VCaP (cell line): ENCODE results near the gene SNAPIN.

Source experiments
- H3K27ac ChIP-seq: fragments of 450-650 bp; 2 replicates; pipeline ENCODE4 v1.5.1; 2017
- CTCF ChIP-seq: fragments of 450-650 bp; conservative IDR thresholded peaks from 2 replicates; pipeline ENCODE4 v1.5.1; 2017; ENCODE audit warnings: mild to moderate bottlenecking, moderate library complexity

Gene SNAPIN

GRCh38 chr1:153616917-153617311, 41.6 kb upstream of the SNAPIN start:
- TF ChIP-seq CTCF, result no peak
- H3K27ac ChIP-seq, result no peak overlapping the region

- TF ChIP-seq CTCF, result peak; percentile 76
- no peak overlapping the region for H3K27ac ChIP-seq
These were observed 40.8 kb upstream of the SNAPIN start for GRCh38 chr1:153617663-153618062.

DNA sequence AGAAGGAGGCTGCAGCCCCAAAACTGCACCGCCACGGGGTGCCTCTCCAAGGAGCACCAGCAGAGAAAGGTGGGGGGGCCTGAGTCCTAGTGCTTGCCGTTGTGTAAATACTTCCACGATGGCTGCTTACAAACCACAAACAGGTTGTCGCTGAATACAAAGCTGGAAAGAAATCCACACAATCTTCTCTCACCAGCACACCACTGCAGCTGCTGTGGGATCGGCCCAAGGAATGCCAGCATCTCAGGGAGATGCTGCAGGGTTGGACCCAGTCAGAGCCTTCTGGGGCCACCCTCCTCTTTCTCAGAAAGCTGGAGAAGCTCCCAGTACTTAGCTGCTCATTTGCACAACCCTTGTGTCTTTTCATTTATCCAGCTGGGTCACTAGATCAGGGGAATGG, 39.3 kb upstream of the SNAPIN start:
- no peak overlapping the region for H3K27ac ChIP-seq
- no peak for TF ChIP-seq CTCF

DNA sequence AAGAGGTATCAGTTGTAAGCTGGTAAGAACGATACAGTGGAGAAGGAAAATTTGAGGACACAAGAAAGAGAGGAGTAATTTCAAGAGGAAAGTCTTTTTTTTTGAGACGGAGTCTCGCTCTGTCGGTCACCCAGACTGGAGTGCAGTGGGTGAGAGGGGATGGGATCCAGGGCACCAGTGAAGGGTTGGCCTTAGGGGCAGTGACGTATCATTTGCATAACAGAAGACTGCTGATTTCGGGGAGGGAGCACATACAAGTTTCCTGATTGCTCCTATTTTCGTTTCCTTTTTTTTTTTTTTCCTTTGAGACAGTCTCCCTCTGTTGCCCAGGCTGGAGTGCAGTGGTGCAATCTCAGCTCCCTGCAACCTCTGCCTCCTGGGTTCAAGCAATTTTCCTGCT, 35.4 kb upstream of the SNAPIN start:
- TF ChIP-seq CTCF, result no peak

DNA sequence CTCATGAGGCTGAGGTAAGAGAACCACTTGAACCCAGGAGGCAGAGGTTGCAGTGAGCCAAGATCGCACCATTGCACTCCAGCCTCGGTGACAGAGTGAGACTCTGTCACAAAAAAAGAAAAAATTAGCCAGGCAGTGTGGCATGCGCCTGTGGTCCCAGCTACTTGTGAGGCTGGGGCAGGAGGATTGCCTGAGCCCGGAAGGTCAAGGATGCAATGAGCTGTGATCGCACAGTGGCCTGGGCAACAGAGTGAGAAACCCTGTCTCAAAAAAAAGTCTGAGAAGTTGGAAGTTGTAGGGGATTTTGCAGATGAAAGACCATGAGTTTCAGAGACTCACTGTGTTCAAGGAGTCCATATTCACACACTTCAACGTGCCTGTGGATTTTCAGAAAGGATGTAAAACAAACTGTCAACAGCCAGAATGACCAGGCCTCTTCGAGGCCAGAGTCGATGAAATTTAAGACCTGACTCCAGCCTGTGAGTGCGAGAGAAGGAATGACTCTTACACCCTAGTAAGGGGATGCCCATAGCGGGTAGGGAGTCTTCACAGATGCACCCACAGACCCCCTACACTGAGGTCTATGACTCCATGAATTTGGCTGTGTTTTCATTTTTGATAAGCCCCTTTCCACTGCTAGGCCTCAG, 33.4 kb upstream of the SNAPIN start:
- no peak overlapping the region for H3K27ac ChIP-seq
- TF ChIP-seq CTCF, result no peak

More for the DNA sequence above, 35.4 kb upstream of the SNAPIN start:
- H3K27ac ChIP-seq, result no peak overlapping the region

DNA sequence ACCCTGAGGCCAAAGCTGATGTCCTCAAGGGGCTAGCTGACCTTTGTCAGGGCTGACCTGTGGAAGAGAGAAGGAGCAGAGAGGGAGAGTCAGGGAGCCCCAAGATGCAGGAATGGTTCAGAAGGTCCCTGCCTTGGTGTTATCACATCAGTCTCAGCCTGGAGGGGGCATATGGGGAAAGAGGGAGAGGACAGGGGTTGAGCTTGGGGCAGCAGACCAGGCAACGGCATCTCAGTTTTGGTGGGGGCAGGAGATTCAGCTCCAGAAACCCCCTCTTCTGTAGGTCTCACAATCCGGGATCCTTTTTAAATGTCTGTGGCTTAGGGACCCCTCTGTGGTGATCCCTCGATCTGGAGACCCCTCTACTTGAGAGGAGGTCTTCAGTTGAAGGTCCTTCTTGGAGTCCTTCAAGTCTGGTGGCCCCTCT, 32.0 kb upstream of the SNAPIN start:
- peak overlapping the region; percentile 77 for H3K27ac ChIP-seq
- no peak for TF ChIP-seq CTCF

- peak; percentile 71 for TF ChIP-seq CTCF
- peak within 1 kb of the TSS; percentile 77 for H3K27ac ChIP-seq
These were observed 31.4 kb upstream of the SNAPIN start, which contains the start of gene S100A13 for GRCh38 chr1:153626904-153627714. TSS of gene S100A13 (minus strand) at chr1:153627505. CDS start at chr1:153626472, 1,033 bp downstream.
